Natural killer cell (primary cell): ENCODE data around the gene FEM1C. TPM values are rescaled to one million over a fixed set of nuclear protein-coding genes. Genes with fewer than 3 reads are reported as not detected.

Experiments
- ATAC-seq, 3 donors: fragments of 150-1000 bp in 2 of 3; fragments of 200-7000 bp in 1 of 3; cut with Tn5 transposase; 1 replicate in 1 of 3; 2 replicates in 2 of 3; pipeline ENCODE4 v1.10.0; 2021; ENCODE audit warnings: mild to moderate bottlenecking in 2 of 3, moderate library complexity in 2 of 3
- DNase-seq, 2 donors: peaks; one replicate each; pipeline versions ENCODE4 v3.0.0 to v3.0.0-alpha.2; 2013 to 2021; ENCODE audit warnings: mixed read lengths in 1 of 2
- H3K27ac ChIP-seq: one replicate; pipeline ENCODE4 v1.5.1; 2013; ENCODE audit warnings: mild to moderate bottlenecking, low read length
- H3K27me3 ChIP-seq: one replicate; pipeline ENCODE4 v1.6.1; 2013; ENCODE audit warnings: low read length; ENCODE audit not compliant: control insufficient read depth, insufficient read depth
- H3K36me3 ChIP-seq: one replicate; pipeline ENCODE4 v1.6.1; 2013; ENCODE audit warnings: low read length; ENCODE audit not compliant: control insufficient read depth, insufficient read depth
- H3K4me1 ChIP-seq: one replicate; pipeline ENCODE4 v1.6.1; 2013; ENCODE audit warnings: low read length; ENCODE audit not compliant: control insufficient read depth, insufficient read depth
- H3K4me3 ChIP-seq: one replicate; pipeline ENCODE4 v1.5.1; 2013; ENCODE audit warnings: low read length
- H3K9me3 ChIP-seq: one replicate; pipeline ENCODE4 v1.6.1; 2013; ENCODE audit warnings: low read length; ENCODE audit not compliant: control insufficient read depth, insufficient read depth
- H3K27ac Mint-ChIP-seq, 2 donors: one replicate each; pipeline ENCODE4 v1.8.0; 2022; ENCODE audit warnings: mild to moderate bottlenecking in 2 of 2, mixed read lengths in 2 of 2, moderate library complexity in 1 of 2
- H3K27me3 Mint-ChIP-seq, 2 donors: one replicate each; pipeline ENCODE4 v1.8.0; 2022; ENCODE audit warnings: low read depth in 2 of 2, mixed read lengths in 2 of 2
- H3K36me3 Mint-ChIP-seq: one replicate; pipeline ENCODE4 v1.8.0; 2022; ENCODE audit warnings: mixed read lengths
- H3K4me1 Mint-ChIP-seq, 2 donors: one replicate each; pipeline ENCODE4 v1.8.0; 2022; ENCODE audit warnings: mixed read lengths in 2 of 2
- H3K4me3 Mint-ChIP-seq: one replicate; pipeline ENCODE4 v1.8.0; 2022; ENCODE audit warnings: mild to moderate bottlenecking, moderate library complexity, mixed read lengths
- H3K9me3 Mint-ChIP-seq, 2 donors: one replicate each; pipeline ENCODE4 v1.8.0; 2022; ENCODE audit warnings: mixed read lengths in 2 of 2
- WGBS: methylation state at CpG from one replicate; pipeline ENCODE4 v1.1.7; 2013; ENCODE audit warnings: missing lambda C conversion rate; ENCODE audit not compliant: insufficient coverage; 5-methylcytosine and 5-hydroxymethylcytosine counted together
- intact Hi-C: fragments of 100-400 bp; cut with micrococcal nuclease; formaldehyde crosslinking; loops from one replicate; pipeline ENCODE4 v1.14.2; 2022
- total RNA-seq, 4 donors: library from RNA; stranded (reverse); fragments of 120-200 nt in 1 of 4; gene quantifications; one replicate each; pipeline versions ENCODE4 v1.2.3 to v1.2.4, GENCODE V29; 2013 to 2022
- TF ChIP-seq, protein P1 (sequence below): fragments of 200-600 bp; IDR thresholded peaks from one replicate; pipeline ENCODE4 v1.8.0; 2022; ENCODE audit warnings: antibody characterized with exemption

The FEM1C gene
- total RNA-seq, 3 donors from 2014 or later (not counting 1 experiment from before 2014, with no cell fraction given): 33.8 to 48.6 (median 36.2) TPM

GRCh38 chr5:115503420-115503819 lies 41.2 kb downstream of the FEM1C start:
- Mint-ChIP-seq H3K4me3 (no peak overlapping the region), H3K36me3 (no peaks in the 10 kb centered on the region), H3K27me3 (peaks cover 6 to 14% of the 10 kb centered on the region in 2 donors), H3K9me3 (no peaks in the 10 kb centered on the region), H3K27ac (no peak overlapping the region), H3K4me1 (no peaks in the 10 kb centered on the region)
- WGBS: no CpG with 5 or more reads among the region's 1 CpG
- Histone ChIP-seq H3K4me1 (no peaks in the 10 kb centered on the region), H3K27me3 (no peaks in the 10 kb centered on the region), H3K9me3 (no peaks in the 10 kb centered on the region), H3K36me3 (no peaks in the 10 kb centered on the region), H3K27ac (no peak overlapping the region), H3K4me3 (no peak overlapping the region)
- DNase-seq: no peak
- intact Hi-C loops: no loop called here
- no peak for ATAC-seq
- TF ChIP-seq, protein P1, sequence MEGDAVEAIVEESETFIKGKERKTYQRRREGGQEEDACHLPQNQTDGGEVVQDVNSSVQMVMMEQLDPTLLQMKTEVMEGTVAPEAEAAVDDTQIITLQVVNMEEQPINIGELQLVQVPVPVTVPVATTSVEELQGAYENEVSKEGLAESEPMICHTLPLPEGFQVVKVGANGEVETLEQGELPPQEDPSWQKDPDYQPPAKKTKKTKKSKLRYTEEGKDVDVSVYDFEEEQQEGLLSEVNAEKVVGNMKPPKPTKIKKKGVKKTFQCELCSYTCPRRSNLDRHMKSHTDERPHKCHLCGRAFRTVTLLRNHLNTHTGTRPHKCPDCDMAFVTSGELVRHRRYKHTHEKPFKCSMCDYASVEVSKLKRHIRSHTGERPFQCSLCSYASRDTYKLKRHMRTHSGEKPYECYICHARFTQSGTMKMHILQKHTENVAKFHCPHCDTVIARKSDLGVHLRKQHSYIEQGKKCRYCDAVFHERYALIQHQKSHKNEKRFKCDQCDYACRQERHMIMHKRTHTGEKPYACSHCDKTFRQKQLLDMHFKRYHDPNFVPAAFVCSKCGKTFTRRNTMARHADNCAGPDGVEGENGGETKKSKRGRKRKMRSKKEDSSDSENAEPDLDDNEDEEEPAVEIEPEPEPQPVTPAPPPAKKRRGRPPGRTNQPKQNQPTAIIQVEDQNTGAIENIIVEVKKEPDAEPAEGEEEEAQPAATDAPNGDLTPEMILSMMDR: no peak

DNA sequence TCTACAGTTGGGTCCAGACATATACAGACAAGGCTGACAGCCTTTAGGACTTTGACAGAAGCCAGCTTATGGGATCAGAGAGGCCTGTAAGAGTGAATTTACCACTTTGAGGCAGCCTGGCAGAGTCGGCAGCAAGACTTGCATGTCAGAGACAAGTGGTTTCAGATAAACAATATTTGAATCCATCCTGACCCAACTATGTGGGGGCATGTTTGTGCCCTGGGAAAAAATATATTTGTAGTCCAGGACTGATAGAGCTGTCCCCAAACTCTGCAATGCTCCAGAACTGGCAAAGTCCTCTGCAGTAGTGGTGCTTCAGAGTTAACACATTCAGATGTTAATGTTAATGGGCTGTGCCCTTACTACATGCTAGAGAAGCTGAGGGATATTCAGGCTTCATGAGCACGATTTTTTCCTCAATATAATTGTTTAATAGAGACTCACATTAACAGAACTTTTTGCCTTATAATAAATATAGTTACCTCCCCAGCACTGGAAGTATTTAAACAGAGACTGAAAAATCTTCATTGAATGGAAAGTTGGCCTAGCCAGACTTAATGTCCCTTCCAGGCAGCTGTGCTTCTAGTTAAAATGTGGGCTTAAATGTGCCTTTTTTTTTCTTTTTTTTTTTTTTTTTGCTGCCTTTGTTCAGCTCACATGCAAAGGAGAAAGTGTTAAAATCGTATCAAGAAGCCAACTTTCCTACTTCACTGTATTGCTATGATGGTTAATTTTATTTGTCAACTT lies 42.9 kb downstream of the FEM1C start:
- WGBS: 40% methylated on average over 2 of the region's 3 CpGs
- no peaks in the 10 kb centered on the region for H3K9me3 Mint-ChIP-seq
- H3K27ac Mint-ChIP-seq: no peak overlapping the region
- no peak overlapping the region for H3K4me3 Mint-ChIP-seq
- H3K27me3 ChIP-seq: no peaks in the 10 kb centered on the region
- no peaks in the 10 kb centered on the region for H3K36me3 ChIP-seq
- TF ChIP-seq, protein P1: no peak
- intact Hi-C loops: no loop called here
- H3K4me1 Mint-ChIP-seq: no peaks in the 10 kb centered on the region
- H3K4me3 ChIP-seq: no peak overlapping the region
- H3K27me3 Mint-ChIP-seq: peaks cover 16 to 22% of the 10 kb centered on the region in 2 donors
- no peak for ATAC-seq
- no peaks in the 10 kb centered on the region for H3K36me3 Mint-ChIP-seq
- no peak overlapping the region for H3K27ac ChIP-seq
- H3K9me3 ChIP-seq: no peaks in the 10 kb centered on the region
- H3K4me1 ChIP-seq: no peaks in the 10 kb centered on the region
- no peak for DNase-seq

GRCh38 chr5:115500225-115500624 lies 44.4 kb downstream of the FEM1C start:
- Mint-ChIP-seq H3K4me3 (no peak overlapping the region), H3K4me1 (no peaks in the 10 kb centered on the region)

More at GRCh38 chr5:115500225-115500624, 44.4 kb downstream of the FEM1C start:
- TF ChIP-seq, protein P1: no peak
- Histone ChIP-seq H3K27me3 (no peaks in the 10 kb centered on the region), H3K27ac (no peak overlapping the region), H3K36me3 (no peaks in the 10 kb centered on the region), H3K4me3 (no peak overlapping the region), H3K4me1 (no peaks in the 10 kb centered on the region), H3K9me3 (no peaks in the 10 kb centered on the region)
- intact Hi-C loops: no loop called here
- ATAC-seq: no peak
- Mint-ChIP-seq H3K27ac (no peak overlapping the region), H3K9me3 (no peaks in the 10 kb centered on the region), H3K27me3 (peaks cover 24 to 26% of the 10 kb centered on the region in 2 donors), H3K36me3 (no peaks in the 10 kb centered on the region)
- no peak for DNase-seq
